WTC11 (cell line): ENCODE results near the gene DAZAP2. TPM values are rescaled to one million over a fixed set of nuclear protein-coding genes. Genes with fewer than 3 reads are reported as not detected.
A peak's percentile ranks its signal among the peaks of the same experiment; 100 is the strongest.

Experiments used
- ATAC-seq: fragments of 200-7000 bp; cut with Tn5 transposase; 2 replicates; pipeline ENCODE4 v1.10.0; 2021; ENCODE audit warnings: mild to moderate bottlenecking, moderate library complexity
- CTCF ChIA-PET: fragments of 300-600 bp; sonication (Branson Sonifier 250); formaldehyde crosslinking; loops from one replicate; lab custom pipeline; 2021; ENCODE audit warnings: antibody characterized with exemption; lab: Charles Lee
- POLR2A ChIA-PET: fragments of 350-600 bp; sonication (Branson Sonifier 250); formaldehyde crosslinking; loops from one replicate; lab custom pipeline; 2021; ENCODE audit warnings: antibody characterized with exemption; lab: Charles Lee
- DNase-seq: peaks from one replicate; pipeline ENCODE4 v3.0.0; 2021; ENCODE audit warnings: low spot score
- H3K27ac Mint-ChIP-seq: 2 replicates; pipeline ENCODE4 v1.8.0; 2021; ENCODE audit warnings: mixed read lengths
- H3K27me3 Mint-ChIP-seq: 2 replicates; pipeline ENCODE4 v1.8.0; 2021; ENCODE audit warnings: low read depth, mild to moderate bottlenecking, moderate library complexity, mixed read lengths
- H3K36me3 Mint-ChIP-seq: 2 replicates; pipeline ENCODE4 v1.8.0; 2021; ENCODE audit warnings: mixed read lengths
- H3K4me1 Mint-ChIP-seq: 2 replicates; pipeline ENCODE4 v1.8.0; 2022; ENCODE audit warnings: mixed read lengths
- H3K4me3 Mint-ChIP-seq: 2 replicates; pipeline ENCODE4 v1.8.0; 2021; ENCODE audit warnings: mild to moderate bottlenecking, moderate library complexity, mixed read lengths
- H3K9me3 Mint-ChIP-seq: 2 replicates; pipeline ENCODE4 v1.8.0; 2021; ENCODE audit warnings: mixed read lengths
- ARID4B ChIP-seq: sonication (generic); formaldehyde crosslinking; IDR thresholded peaks from 2 replicates; pipeline ENCODE4 v1.8.0; 2023; ENCODE audit warnings: missing genetic modification reagents, mild to moderate bottlenecking, borderline replicate concordance
- E2F1 ChIP-seq: sonication (generic); formaldehyde crosslinking; IDR thresholded peaks from 2 replicates; pipeline ENCODE4 v1.8.0; 2022; ENCODE audit warnings: mild to moderate bottlenecking, missing genetic modification reagents
- FOXK1 ChIP-seq: sonication (generic); formaldehyde crosslinking; IDR thresholded peaks from 2 replicates; pipeline ENCODE4 v1.8.0; 2022; ENCODE audit warnings: mild to moderate bottlenecking, moderate library complexity, missing genetic modification reagents
- KAT7 ChIP-seq: sonication (generic); formaldehyde crosslinking; IDR thresholded peaks from 2 replicates; pipeline ENCODE4 v1.8.1; 2023; ENCODE audit warnings: missing genetic modification reagents, mild to moderate bottlenecking, borderline replicate concordance
- NR3C1 ChIP-seq: sonication (generic); formaldehyde crosslinking; conservative IDR thresholded peaks from 2 replicates; pipeline ENCODE4 v1.8.1; 2023; ENCODE audit warnings: low read depth, mild to moderate bottlenecking, missing genetic modification reagents
- PRRX2 ChIP-seq: fragments of 250-450 bp; sonication (Bioruptor Pico); IDR thresholded peaks from 2 replicates; pipeline ENCODE4 v1.8.0; 2021; ENCODE audit warnings: mild to moderate bottlenecking
- USF2 ChIP-seq: sonication (generic); formaldehyde crosslinking; IDR thresholded peaks from 2 replicates; pipeline ENCODE4 v1.8.1; 2023; ENCODE audit warnings: mild to moderate bottlenecking, missing genetic modification reagents, moderate library complexity
- ZBTB43 ChIP-seq: sonication (generic); formaldehyde crosslinking; IDR thresholded peaks from 2 replicates; pipeline ENCODE4 v1.8.1; 2023; ENCODE audit warnings: mild to moderate bottlenecking, missing genetic modification reagents
- ZNF121 ChIP-seq: sonication (generic); formaldehyde crosslinking; IDR thresholded peaks from 2 replicates; pipeline ENCODE4 v1.8.0; 2023; ENCODE audit warnings: missing genetic modification reagents
- ZNF263 ChIP-seq: sonication (generic); formaldehyde crosslinking; IDR thresholded peaks from 2 replicates; pipeline ENCODE4 v1.8.1; 2022; ENCODE audit warnings: low read depth, mild to moderate bottlenecking, moderate library complexity, missing genetic modification reagents
- ZNF281 ChIP-seq: sonication (generic); formaldehyde crosslinking; IDR thresholded peaks from 2 replicates; pipeline ENCODE4 v1.8.0; 2023; ENCODE audit warnings: mild to moderate bottlenecking, missing genetic modification reagents
- total RNA-seq: library from RNA; stranded (reverse); gene quantifications from 3 replicates; pipeline ENCODE4 v1.2.3, GENCODE V29; 2021
- TF ChIP-seq, protein P1 (sequence below): sonication (generic); formaldehyde crosslinking; IDR thresholded peaks from 2 replicates; pipeline ENCODE4 v1.8.1; 2022; ENCODE audit warnings: mild to moderate bottlenecking, missing genetic modification reagents, moderate library complexity, borderline replicate concordance
- TF ChIP-seq, protein P2 (sequence below): sonication (generic); formaldehyde crosslinking; IDR thresholded peaks from 2 replicates; pipeline ENCODE4 v1.8.0; 2022; ENCODE audit warnings: mild to moderate bottlenecking, missing genetic modification reagents
- TF ChIP-seq, protein P3 (sequence below): fragments of 250-450 bp; sonication (Bioruptor Pico); IDR thresholded peaks from 2 replicates; pipeline ENCODE4 v1.9.0; 2021; ENCODE audit warnings: moderate library complexity, mild to moderate bottlenecking, inconsistent platforms, borderline replicate concordance
- TF ChIP-seq, protein P4 (sequence below): fragments of 250-450 bp; sonication (Bioruptor Pico); IDR thresholded peaks from 2 replicates; pipeline ENCODE4 v1.9.0; 2021; ENCODE audit warnings: mild to moderate bottlenecking
- TF ChIP-seq, protein P5 (sequence below): fragments of 250-450 bp; sonication (Bioruptor Pico); IDR thresholded peaks from 2 replicates; pipeline ENCODE4 v2.1.2; 2022; ENCODE audit warnings: mild to moderate bottlenecking, moderate library complexity

The DAZAP2 gene
- total RNA-seq, 1 experiment from 2014 or later, result 35.8 TPM

DNA sequence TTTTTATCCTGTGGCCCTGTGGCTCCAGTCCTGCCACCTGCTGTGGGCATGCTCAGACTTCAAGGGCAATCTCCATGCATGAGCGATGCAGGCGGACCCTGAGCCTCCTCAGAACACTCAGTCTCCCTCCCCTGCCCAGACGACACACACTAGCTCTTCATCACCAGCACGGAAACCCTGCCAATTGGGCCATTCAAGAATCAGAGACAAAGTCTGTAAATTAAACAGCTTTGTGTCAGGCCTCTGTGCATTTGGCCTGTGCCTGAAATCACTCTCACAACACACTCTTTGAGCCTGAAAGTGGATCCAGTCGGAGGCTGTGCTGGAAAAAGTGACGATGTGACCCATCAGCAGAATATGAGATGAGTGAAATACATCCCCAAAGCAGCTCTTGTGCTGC, 33.3 kb upstream of the DAZAP2 start (continued):
- no peak for TF ChIP-seq KAT7 (CRISPR knock-in tag)
- TF ChIP-seq E2F1 (CRISPR knock-in tag), result no peak
- TF ChIP-seq, protein P1, sequence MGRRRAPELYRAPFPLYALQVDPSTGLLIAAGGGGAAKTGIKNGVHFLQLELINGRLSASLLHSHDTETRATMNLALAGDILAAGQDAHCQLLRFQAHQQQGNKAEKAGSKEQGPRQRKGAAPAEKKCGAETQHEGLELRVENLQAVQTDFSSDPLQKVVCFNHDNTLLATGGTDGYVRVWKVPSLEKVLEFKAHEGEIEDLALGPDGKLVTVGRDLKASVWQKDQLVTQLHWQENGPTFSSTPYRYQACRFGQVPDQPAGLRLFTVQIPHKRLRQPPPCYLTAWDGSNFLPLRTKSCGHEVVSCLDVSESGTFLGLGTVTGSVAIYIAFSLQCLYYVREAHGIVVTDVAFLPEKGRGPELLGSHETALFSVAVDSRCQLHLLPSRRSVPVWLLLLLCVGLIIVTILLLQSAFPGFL (CRISPR knock-in tag), result no peak
- TF ChIP-seq, protein P2, sequence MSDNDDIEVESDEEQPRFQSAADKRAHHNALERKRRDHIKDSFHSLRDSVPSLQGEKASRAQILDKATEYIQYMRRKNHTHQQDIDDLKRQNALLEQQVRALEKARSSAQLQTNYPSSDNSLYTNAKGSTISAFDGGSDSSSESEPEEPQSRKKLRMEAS (CRISPR knock-in tag), result no peak
- TF ChIP-seq NR3C1 (CRISPR knock-in tag), result no peak

GRCh38 chr12:51208016-51208660, 30.5 kb upstream of the DAZAP2 start:
- DNase-seq, result no peak
- H3K9me3 Mint-ChIP-seq, result no peaks in the 10 kb centered on the region
- no peak for ATAC-seq
- H3K4me1 Mint-ChIP-seq, result no peaks in the 10 kb centered on the region
- peak overlapping the region; percentile 57; the same call in 1 of the 2 replicates for H3K27ac Mint-ChIP-seq
- no peaks in the 10 kb centered on the region for H3K36me3 Mint-ChIP-seq
- no peak overlapping the region for H3K4me3 Mint-ChIP-seq
- ChIA-PET CTCF (interaction anchor here (1.5 kb wide), 1 partner anchor 10 kb away, joined by 3 read pairs; the partner anchor contains the start of gene POU6F1), POLR2A (no interaction called here)
- no peaks in the 10 kb centered on the region for H3K27me3 Mint-ChIP-seq
- TF ChIP-seq USF2 (CRISPR knock-in tag), result no peak
- no peak for TF ChIP-seq ZNF121 (CRISPR knock-in tag)
- TF ChIP-seq ZBTB43 (CRISPR knock-in tag), result no peak
- no peak for TF ChIP-seq PRRX2 (CRISPR knock-in tag)
- TF ChIP-seq, protein P2 (CRISPR knock-in tag), result no peak
- no peak for TF ChIP-seq ZNF281 (CRISPR knock-in tag)
- TF ChIP-seq, protein P3, sequence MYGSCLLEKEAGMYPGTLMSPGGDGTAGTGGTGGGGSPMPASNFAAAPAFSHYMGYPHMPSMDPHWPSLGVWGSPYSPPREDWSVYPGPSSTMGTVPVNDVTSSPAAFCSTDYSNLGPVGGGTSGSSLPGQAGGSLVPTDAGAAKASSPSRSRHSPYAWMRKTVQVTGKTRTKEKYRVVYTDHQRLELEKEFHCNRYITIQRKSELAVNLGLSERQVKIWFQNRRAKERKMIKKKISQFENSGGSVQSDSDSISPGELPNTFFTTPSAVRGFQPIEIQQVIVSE (CRISPR knock-in tag), result no peak
- TF ChIP-seq, protein P4, sequence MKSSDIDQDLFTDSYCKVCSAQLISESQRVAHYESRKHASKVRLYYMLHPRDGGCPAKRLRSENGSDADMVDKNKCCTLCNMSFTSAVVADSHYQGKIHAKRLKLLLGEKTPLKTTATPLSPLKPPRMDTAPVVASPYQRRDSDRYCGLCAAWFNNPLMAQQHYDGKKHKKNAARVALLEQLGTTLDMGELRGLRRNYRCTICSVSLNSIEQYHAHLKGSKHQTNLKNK, result no peak
- no peak for TF ChIP-seq ARID4B (CRISPR knock-in tag)
- TF ChIP-seq FOXK1, result no peak
- TF ChIP-seq, protein P5, sequence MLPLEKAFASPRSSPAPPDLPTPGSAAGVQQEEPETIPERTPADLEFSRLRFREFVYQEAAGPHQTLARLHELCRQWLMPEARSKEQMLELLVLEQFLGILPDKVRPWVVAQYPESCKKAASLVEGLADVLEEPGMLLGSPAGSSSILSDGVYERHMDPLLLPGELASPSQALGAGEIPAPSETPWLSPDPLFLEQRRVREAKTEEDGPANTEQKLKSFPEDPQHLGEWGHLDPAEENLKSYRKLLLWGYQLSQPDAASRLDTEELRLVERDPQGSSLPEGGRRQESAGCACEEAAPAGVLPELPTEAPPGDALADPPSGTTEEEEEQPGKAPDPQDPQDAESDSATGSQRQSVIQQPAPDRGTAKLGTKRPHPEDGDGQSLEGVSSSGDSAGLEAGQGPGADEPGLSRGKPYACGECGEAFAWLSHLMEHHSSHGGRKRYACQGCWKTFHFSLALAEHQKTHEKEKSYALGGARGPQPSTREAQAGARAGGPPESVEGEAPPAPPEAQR (CRISPR knock-in tag), result no peak
- no peak for TF ChIP-seq ZNF263 (CRISPR knock-in tag)
